ENCODE data around the gene KLHL41.

- TF ChIP-seq CTCF (IDR thresholded peaks at IDR 0.05; ENCODE audit: poor library complexity, severe bottlenecking): no peak
- TF ChIP-seq TAF1 (IDR thresholded peaks at IDR 0.05; ENCODE audit: low read depth): no peak
- TF ChIP-seq MXI1 (conservative IDR thresholded peaks at IDR 0.05; ENCODE audit: poor library complexity, severe bottlenecking): no peak
- no peak for TF ChIP-seq REST (IDR thresholded peaks at IDR 0.05; ENCODE audit: borderline replicate concordance)
- TF ChIP-seq EP300 (conservative IDR thresholded peaks at IDR 0.05; ENCODE audit: poor library complexity, severe bottlenecking): no peak
- TF ChIP-seq EZH2 (IDR thresholded peaks at IDR 0.05; ENCODE audit: borderline replicate concordance, insufficient read depth, low read length, poor library complexity, severe bottlenecking): no peak
- no peak for TF ChIP-seq POLR2AphosphoS5 (IDR thresholded peaks at IDR 0.05)
These were observed 15.9 kb downstream of the KLHL41 start for GRCh38 chr2:169525434-169525833.
